NCI-H524 treated with DMSO at 0.1 percent for 48 hours (cell line): ENCODE data around the gene BTBD9.

Experiments used
- DNase-seq: peaks from one replicate; lab custom pipeline; 2025; lab: John Stamatoyannopoulos, UW

BTBD9 gene

DNA sequence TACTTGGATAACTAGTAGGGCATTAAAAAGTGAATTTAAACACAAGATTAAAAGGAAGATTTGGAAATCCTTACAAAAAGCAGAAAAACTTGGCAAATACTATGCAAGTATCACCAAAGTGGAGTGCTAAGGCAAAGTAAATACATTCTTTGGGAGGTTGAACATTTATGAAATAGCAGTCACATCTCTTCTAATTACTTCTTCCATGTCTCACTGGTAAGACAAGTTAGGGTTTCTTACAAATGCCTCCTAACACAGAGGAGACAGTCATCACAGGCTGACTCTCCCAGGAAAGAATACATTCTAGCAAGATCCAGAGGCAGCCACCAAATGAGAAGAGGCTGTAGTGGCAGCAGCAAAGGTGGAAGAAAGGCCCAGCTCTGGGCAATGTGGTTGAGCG lies 298.2 kb downstream of the BTBD9 start:
- DNase-seq: no peak

DNA sequence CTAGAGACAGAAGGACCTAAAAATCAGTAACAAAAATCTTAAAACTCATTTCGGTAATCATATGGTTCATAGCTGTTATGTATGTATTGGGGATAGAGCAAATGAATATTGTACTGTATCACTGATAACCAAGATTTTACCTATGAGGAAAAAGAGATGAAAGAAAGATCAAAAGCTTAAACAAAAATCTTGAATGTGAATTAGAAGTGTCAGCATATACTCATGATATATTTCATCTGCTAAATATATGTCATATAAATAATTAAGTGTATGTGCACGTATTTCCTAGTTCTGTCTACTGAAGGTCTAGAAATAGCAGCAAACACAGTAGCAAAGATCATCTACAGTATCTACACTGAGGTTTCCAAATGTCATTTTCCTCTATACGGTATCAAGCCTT lies 299.8 kb downstream of the BTBD9 start:
- no peak for DNase-seq

- DNase-seq: no peak
Measured at GRCh38 chr6:38337819-38338465, 301.8 kb downstream of the BTBD9 start.

DNA sequence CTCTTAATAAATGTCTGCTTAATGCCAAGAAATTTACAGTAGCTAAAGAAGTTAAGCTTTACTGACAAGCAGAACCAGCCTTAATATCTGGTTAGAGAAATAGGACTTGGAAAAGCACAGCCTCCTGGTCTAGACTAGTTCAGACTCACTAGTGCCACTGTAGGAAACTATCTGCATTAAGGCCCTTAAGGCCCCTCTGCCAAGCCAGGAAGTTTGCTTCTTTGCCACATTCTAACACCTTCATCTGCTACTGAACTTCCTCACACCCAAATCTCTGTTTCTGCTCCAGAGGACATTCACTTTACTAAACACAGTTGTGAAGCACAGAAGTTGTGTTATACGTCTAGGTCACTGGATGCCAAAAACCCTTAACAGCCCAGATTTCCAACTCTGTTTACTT lies 302.8 kb downstream of the BTBD9 start:
- DNase-seq: no peak

GRCh38 chr6:38326837-38327236 lies 312.9 kb downstream of the BTBD9 start:
- DNase-seq: no peak

DNA sequence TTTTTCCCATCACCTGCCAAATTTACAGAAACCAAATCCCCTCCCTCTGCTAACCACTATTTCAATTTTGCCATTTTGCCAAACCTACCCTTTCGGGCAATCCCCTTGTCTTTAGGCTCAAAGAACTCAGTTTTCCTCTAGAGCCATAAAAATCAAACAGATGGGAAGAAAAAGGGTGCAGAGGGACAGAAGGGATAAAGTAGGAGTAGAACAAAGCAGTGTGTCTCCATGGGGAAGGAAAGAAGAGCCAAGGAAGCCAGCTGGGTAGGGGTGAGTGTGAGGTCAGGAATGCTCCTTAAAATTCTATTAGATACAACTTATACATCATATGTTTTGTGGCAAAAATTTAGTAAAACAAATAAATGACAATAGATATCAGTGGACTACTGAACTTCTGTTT lies 316.5 kb downstream of the BTBD9 start:
- no peak for DNase-seq

GRCh38 chr6:38322138-38322537 lies 317.6 kb downstream of the BTBD9 start:
- DNase-seq: no peak

GRCh38 chr6:38320843-38321242 lies 318.9 kb downstream of the BTBD9 start:
- DNase-seq: no peak

DNA sequence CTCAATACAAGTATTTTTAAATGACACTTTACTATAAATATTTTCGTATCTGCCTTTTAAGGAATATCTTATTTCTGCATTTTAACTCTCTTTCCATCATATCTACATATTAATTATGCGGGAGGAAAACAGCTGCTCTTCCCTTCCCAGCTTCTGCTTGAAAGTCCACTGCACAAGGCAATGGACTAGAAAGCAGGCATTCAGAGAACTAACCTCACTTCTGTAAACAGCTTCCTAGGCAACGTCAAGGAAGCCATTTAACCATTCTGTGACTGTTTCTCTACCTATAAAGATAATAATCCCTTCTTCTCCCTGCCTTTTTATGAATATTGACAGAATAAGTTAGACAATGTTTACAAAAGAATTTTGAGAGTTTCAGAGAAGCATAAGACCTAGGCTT lies 319.4 kb downstream of the BTBD9 start:
- DNase-seq: no peak

- DNase-seq: no peak
Measured at GRCh38 chr6:38319256-38320212, 320.2 kb downstream of the BTBD9 start.

DNA sequence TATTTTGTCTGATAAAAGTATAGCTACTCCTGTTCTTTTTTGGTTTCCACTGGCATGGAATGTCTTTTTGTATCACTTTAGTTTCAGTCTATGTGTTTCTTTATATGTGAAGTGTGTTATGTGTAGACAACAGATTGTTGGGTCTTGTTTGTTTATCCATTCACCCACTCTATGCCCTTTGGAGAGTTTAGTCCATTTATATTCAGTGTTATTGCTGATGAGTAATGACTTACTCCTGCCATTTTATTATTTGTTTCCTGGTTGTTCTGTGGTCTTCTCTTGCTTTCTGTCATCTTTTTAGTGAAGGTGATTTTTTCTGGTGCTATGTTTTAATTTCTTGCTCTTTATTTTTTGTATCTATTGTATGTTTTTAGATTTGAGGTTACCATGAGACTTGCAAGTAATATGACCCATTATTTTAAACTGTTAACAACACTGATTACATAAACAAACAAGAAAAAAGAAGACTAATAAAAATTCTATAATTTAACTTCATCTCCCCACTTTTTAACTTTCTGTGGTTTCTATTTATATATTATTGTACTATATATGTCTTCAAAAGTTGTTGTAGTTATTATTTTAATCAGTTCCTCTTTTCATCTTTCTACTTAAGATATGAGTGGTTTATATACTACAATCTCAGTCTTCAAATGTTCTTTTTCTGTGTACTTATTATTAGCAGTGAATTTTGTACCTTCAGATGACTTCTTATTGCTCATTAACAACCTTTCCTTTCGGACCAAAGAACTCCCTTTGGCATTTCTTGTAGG lies 323.4 kb downstream of the BTBD9 start:
- no peak for DNase-seq

DNA sequence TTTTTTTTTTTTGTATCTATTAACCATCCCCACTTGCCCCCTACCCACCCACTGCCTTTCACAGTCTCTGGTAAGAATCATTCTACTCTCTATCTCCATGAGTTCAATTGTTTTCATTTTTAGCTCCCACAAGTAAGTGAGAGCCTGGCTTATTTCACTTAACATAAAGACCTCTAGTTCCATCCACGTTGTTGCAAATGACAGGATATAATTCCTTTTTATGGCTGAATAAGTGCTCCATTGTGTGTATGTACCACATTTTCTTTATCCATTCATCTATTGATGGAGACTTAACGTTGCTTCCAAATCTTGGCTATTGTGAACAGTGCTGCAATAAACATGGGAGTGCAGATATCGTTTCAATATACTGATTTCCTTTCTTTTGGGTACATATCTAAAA lies 328.5 kb downstream of the BTBD9 start:
- no peak for DNase-seq

GRCh38 chr6:38310061-38310460 lies 329.7 kb downstream of the BTBD9 start:
- DNase-seq: no peak

- no peak for DNase-seq
Measured at GRCh38 chr6:38307740-38308139, 332.0 kb downstream of the BTBD9 start.

DNA sequence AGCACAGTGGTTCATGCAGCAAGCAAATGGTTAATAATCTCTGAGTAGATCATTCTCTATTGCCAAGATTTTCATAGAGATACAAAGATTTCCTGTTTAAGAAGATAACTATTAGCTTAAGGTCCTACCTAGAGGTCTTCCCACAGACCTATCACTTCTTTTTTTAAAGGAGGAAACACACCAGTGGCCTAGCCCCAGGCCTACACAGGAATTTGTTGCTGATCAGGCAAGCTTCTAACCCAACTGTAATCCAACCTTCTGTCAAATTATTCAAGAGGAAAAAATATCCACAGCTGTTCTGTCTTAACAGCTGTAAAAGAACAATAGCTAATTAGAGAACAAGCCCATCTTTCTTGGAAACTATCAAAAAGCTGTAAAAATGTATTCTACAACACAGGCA lies 332.8 kb downstream of the BTBD9 start:
- DNase-seq: no peak

DNA sequence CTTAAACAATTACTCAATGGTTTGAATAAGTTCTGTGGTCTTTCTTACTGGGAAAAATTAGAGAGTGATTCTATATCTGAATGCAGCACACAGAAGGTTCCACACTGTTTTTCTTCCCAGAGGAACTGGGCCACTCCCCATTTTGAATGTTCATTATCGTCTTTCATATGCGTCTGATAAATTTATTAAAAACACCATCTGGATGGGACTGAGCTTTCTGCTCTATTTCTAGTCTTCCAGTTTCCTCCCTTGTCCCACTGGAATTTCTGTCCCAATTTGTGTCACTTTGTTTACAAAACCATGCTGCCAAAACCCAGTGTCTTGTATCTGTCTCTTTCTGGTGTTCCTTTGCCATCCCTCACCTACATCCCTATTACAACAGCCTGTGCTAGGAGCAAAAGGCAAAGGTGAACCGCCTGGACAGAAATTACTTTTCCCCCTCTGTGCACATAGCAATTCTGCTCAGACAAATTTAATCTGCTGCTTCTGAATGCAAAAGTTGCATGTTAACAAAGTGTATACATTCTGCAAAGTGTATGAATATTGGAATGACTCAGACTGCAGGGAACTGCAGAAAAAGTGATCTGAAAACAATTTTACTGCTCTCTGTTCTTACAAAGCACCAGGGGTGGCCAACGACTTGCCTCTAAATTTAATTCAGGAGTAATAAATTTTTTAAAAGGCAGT lies 333.6 kb downstream of the BTBD9 start:
- no peak for DNase-seq

DNA sequence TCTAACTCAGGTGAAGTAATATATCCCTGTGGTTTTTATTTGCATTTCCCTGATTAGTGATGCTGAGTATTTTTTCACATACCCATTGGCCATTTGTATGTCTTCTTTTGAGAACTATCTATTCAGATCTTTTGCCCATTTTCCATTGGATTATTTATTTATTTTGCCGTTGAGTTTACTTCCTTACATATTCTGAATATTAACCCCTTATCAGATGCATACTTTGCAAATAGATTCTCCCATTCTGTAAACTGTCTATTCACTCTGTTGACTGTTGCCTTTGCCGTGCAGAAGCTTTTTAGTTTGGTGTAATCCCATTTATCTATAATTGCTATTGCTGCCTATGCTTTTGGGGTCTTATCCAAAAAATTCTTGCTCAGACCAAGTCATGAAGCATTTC lies 336.9 kb downstream of the BTBD9 start:
- no peak for DNase-seq

GRCh38 chr6:38302081-38302480 lies 337.6 kb downstream of the BTBD9 start:
- DNase-seq: no peak

GRCh38 chr6:38290133-38290799 lies 349.5 kb downstream of the BTBD9 start:
- no peak for DNase-seq

GRCh38 chr6:38287487-38287886 lies 352.2 kb downstream of the BTBD9 start:
- no peak for DNase-seq

- DNase-seq: no peak
Measured at GRCh38 chr6:38284802-38285394, 354.8 kb downstream of the BTBD9 start.
